Prostate gland (tissue), 2 donors: ENCODE results near the gene SPATA3.

ENCODE experiments used
- POLR2A ChIP-seq: fragments of 450-650 bp; IDR thresholded peaks from one replicate; pipeline ENCODE4 v1.6.1; 2016; ENCODE audit warnings: antibody characterized with exemption, mild to moderate bottlenecking
- POLR2AphosphoS5 ChIP-seq: sonication (generic); formaldehyde crosslinking; IDR thresholded peaks from one replicate; pipeline ENCODE4 v1.6.1; 2017; ENCODE audit warnings: antibody characterized with exemption
- TF ChIP-seq, protein P1 (sequence below), 4 experiments: fragments of 200-600 bp in 2 of 4; fragments of 450-650 bp in 2 of 4; sonication (generic) in 2 of 4; IDR thresholded peaks; 1 replicate in 3 of 4; 2 replicates in 1 of 4; pipeline ENCODE4 v1.5.1; 2016 to 2019; ENCODE audit warnings: antibody characterized with exemption in 4 of 4, mild to moderate bottlenecking in 2 of 4, moderate library complexity in 2 of 4

DNA sequence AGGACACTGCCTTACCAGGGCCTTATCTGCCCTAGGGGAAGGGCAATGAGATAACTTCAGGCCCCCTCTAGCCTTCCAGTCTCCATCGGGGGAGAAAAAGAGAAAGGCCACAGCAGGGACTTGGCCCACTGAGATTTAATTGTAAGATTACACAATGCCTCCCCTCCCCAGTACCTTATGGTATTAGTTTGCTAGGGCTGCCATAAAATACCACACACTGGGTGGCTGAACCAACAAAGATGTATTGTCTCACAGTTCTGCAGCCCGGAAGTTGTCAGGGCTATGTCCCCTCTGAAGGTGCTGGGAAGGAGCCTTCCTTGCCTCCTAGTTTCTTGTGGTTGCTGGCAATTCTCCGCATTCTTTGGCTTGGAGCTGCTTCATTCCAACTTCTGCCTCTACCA, 34.8 kb upstream of the SPATA3 start:
- TF ChIP-seq POLR2A (no peak), POLR2AphosphoS5 (no peak)
- TF ChIP-seq, protein P1, sequence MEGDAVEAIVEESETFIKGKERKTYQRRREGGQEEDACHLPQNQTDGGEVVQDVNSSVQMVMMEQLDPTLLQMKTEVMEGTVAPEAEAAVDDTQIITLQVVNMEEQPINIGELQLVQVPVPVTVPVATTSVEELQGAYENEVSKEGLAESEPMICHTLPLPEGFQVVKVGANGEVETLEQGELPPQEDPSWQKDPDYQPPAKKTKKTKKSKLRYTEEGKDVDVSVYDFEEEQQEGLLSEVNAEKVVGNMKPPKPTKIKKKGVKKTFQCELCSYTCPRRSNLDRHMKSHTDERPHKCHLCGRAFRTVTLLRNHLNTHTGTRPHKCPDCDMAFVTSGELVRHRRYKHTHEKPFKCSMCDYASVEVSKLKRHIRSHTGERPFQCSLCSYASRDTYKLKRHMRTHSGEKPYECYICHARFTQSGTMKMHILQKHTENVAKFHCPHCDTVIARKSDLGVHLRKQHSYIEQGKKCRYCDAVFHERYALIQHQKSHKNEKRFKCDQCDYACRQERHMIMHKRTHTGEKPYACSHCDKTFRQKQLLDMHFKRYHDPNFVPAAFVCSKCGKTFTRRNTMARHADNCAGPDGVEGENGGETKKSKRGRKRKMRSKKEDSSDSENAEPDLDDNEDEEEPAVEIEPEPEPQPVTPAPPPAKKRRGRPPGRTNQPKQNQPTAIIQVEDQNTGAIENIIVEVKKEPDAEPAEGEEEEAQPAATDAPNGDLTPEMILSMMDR (IDR thresholded peaks at IDR 0.05) = no peak
